ENCODE results near the gene BMP6. TPM values are rescaled to one million over a fixed set of nuclear protein-coding genes. Genes with fewer than 3 reads are reported as not detected.

Gene BMP6
- total and polyA plus RNA-seq, 2 experiments from 2014 or later, result 0.84 to 2.8 TPM

DNA sequence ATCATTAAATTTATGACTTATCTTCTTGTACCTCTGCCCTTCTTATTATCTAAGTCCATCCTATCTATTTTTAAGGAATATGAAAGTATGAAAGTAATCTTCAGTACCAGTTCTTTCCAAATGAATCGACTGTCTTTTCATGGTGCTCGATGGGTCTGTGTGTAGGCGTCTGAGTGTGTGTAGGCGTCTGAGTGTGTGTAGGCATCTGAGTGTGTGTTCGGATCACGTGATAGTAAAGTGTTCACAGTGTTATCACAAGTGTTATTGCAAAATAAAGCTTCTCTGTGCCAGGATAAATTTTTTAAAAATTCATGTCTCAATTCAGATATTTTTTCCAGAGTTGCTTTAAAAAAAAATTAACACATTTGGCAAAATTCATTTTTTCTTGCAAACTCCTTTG lies 58.3 kb downstream of the BMP6 start (continued):
- TF ChIP-seq ZNF114 (CRISPR knock-in tag; IDR thresholded peaks at IDR 0.05) (no peak), JUNB (IDR thresholded peaks at IDR 0.05; ENCODE audit: unreplicated experiment) (no peak), EZH2phosphoT487 (IDR thresholded peaks at IDR 0.05; ENCODE audit: unreplicated experiment) (no peak)

DNA sequence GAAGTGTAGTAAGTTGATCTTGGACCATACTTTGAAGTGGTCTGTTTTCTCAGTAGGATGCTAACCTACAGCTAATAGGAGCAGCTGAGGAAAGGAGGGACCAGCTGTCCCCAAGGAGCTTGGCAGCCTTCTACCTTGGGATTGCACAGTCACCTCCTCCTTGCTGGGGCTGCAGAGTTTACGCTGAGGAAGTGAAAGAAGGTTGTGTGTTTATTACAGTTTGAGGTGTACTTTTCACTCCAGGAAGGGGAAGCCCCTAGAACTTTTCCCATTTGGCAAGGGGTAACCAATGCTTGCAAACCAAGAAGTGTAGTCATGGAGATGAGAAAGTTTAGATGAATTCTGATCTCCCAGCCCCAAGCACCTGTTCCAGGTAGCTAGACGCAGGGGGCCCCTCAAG lies 58.8 kb downstream of the BMP6 start:
- Histone ChIP-seq H3K4me3 (no peak overlapping the region), H3F3A (replicated peaks; ENCODE audit: low read depth) (no peaks in the 10 kb centered on the region), H3K27ac (ENCODE audit: low read depth) (no peak overlapping the region), H3K79me2 (replicated peaks; ENCODE audit: insufficient read depth) (no peaks in the 10 kb centered on the region), H4K20me1 (replicated peaks; ENCODE audit: insufficient read depth) (no peaks in the 10 kb centered on the region), H3K9me2 (ENCODE audit: insufficient read depth) (no peaks in the 10 kb centered on the region), H2AFZ (no peak overlapping the region), H3K4me2 (no peak overlapping the region), H3K4me1 (ENCODE audit: insufficient read depth) (no peaks in the 10 kb centered on the region), H3K27me3 (ENCODE audit: insufficient read depth) (no peaks in the 10 kb centered on the region), H3K36me3 (ENCODE audit: insufficient read depth) (no peaks in the 10 kb centered on the region)
- ATAC-seq (no peak), DNase-seq (ENCODE audit: low spot score) (no peak)
- no peaks in the 10 kb centered on the region for H3K36me3 Mint-ChIP-seq (ENCODE audit: low read depth)
- peaks cover 4% of the 10 kb centered on the region; the same call in 1 of the 3 replicates for H3K4me1 Mint-ChIP-seq
- H3K9me3 Mint-ChIP-seq, result no peaks in the 10 kb centered on the region
- no peak overlapping the region for H3K27ac Mint-ChIP-seq
- H3K27me3 Mint-ChIP-seq (ENCODE audit: insufficient read depth, low read depth, poor library complexity), result peaks cover 2% of the 10 kb centered on the region
- no peak for TF ChIP-seq CREB1 (CRISPR knock-in tag; IDR thresholded peaks at IDR 0.05; ENCODE audit: low read depth)
- TF ChIP-seq ZNF331 (CRISPR knock-in tag; IDR thresholded peaks at IDR 0.05; ENCODE audit: low read depth), result no peak
- TF ChIP-seq ZNF114 (CRISPR knock-in tag; IDR thresholded peaks at IDR 0.05), result no peak
- no peak overlapping the region for H3K4me3 Mint-ChIP-seq

DNA sequence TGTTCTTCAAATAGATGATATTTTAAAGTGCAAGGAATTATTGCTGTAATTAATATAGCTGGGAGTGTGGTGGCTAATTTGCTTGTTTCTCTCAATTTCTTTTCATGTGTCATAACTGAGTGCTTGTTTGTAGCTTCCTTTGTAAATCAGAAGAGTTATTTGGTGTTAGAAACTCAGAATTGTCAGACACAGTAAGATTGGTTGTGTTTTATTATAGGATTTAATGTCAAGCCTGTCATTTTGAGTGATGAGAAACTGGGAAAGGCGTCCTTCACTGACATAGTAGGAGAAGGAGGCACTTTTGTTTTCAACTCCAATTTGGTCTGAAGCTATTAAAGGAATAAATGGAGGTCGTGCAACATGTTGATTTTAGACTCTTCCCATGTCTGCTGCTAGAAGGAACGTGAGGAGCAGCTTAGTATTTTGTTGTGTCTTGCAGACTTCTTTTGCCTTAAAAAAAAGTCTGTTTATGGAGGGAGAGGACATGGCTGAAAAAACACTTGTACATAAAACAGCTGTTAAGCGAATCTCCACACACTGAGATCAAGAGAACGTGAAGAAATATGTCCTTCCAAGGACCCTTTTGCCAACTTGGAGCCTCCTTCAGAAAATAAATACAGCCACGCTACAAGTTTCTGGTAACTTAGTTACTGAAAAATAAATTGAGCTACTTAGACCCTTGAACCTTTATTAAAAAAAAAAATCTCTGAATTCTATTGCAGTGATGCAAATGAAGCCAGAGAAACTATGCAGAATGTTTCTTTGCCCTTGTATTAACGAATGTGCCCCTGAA lies 59.5 kb downstream of the BMP6 start:
- no peak overlapping the region for H3K27ac Mint-ChIP-seq

More for the DNA sequence above, 59.5 kb downstream of the BMP6 start:
- H3K9me3 Mint-ChIP-seq, result no peaks in the 10 kb centered on the region
- Histone ChIP-seq H4K20me1 (replicated peaks; ENCODE audit: insufficient read depth) (no peaks in the 10 kb centered on the region), H3K4me1 (ENCODE audit: insufficient read depth) (no peaks in the 10 kb centered on the region), H3F3A (replicated peaks; ENCODE audit: low read depth) (no peaks in the 10 kb centered on the region), H3K79me2 (replicated peaks; ENCODE audit: insufficient read depth) (no peaks in the 10 kb centered on the region), H3K36me3 (ENCODE audit: insufficient read depth) (no peaks in the 10 kb centered on the region), H2AFZ (no peak overlapping the region), H3K4me2 (no peak overlapping the region), H3K4me3 (no peak overlapping the region), H3K27me3 (ENCODE audit: insufficient read depth) (no peaks in the 10 kb centered on the region), H3K9me2 (ENCODE audit: insufficient read depth) (no peaks in the 10 kb centered on the region), H3K27ac (ENCODE audit: low read depth) (no peak overlapping the region)
- peaks cover 2% of the 10 kb centered on the region for H3K27me3 Mint-ChIP-seq (ENCODE audit: insufficient read depth, low read depth, poor library complexity)
- no peak for ATAC-seq
- no peak overlapping the region for H3K4me3 Mint-ChIP-seq
- no peaks in the 10 kb centered on the region for H3K36me3 Mint-ChIP-seq (ENCODE audit: low read depth)
- H3K4me1 Mint-ChIP-seq, result peaks cover 4% of the 10 kb centered on the region; the same call in 1 of the 3 replicates
- DNase-seq (ENCODE audit: low spot score), result no peak
- TF ChIP-seq ZNF114 (CRISPR knock-in tag; IDR thresholded peaks at IDR 0.05), result no peak
- no peak for TF ChIP-seq POLR2AphosphoS5 (IDR thresholded peaks at IDR 0.05; ENCODE audit: low read depth)
- no peak for TF ChIP-seq STAT1 (IDR thresholded peaks at IDR 0.05; ENCODE audit: unreplicated experiment)
- no peak for TF ChIP-seq EZH2 (IDR thresholded peaks at IDR 0.05; ENCODE audit: low read depth, unreplicated experiment)
- TF ChIP-seq, protein P1, sequence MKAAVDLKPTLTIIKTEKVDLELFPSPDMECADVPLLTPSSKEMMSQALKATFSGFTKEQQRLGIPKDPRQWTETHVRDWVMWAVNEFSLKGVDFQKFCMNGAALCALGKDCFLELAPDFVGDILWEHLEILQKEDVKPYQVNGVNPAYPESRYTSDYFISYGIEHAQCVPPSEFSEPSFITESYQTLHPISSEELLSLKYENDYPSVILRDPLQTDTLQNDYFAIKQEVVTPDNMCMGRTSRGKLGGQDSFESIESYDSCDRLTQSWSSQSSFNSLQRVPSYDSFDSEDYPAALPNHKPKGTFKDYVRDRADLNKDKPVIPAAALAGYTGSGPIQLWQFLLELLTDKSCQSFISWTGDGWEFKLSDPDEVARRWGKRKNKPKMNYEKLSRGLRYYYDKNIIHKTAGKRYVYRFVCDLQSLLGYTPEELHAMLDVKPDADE (IDR thresholded peaks at IDR 0.05), result no peak
